ENCODE results near the gene GPHN.

Gene GPHN

GRCh38 chr14:67186789-67187584 lies 679.0 kb downstream of the GPHN start:
- DNase-seq, result no peak

- DNase-seq, result no peak
These were observed 679.9 kb downstream of the GPHN start for GRCh38 chr14:67187826-67188225.

GRCh38 chr14:67188326-67188725 lies 680.4 kb downstream of the GPHN start:
- no peak for DNase-seq

- no peak for DNase-seq
These were observed 683.9 kb downstream of the GPHN start for GRCh38 chr14:67191768-67192290.

- no peak for DNase-seq
These were observed 684.4 kb downstream of the GPHN start for GRCh38 chr14:67192366-67192765.

GRCh38 chr14:67195279-67195678 lies 687.3 kb downstream of the GPHN start:
- DNase-seq, result no peak

- no peak for DNase-seq
These were observed 691.1 kb downstream of the GPHN start for GRCh38 chr14:67199016-67199415.

GRCh38 chr14:67207810-67208209 lies 699.9 kb downstream of the GPHN start:
- DNase-seq, result no peak

- DNase-seq, result no peak
These were observed 710.2 kb downstream of the GPHN start for GRCh38 chr14:67218126-67218525.

- DNase-seq, result no peak
These were observed 713.5 kb downstream of the GPHN start for GRCh38 chr14:67221248-67221981.

GRCh38 chr14:67221982-67222328 lies 714.0 kb downstream of the GPHN start:
- no peak for DNase-seq

- DNase-seq, result no peak
These were observed 717.6 kb downstream of the GPHN start for GRCh38 chr14:67225523-67225922.

- DNase-seq, result no peak
These were observed 720.5 kb downstream of the GPHN start for GRCh38 chr14:67228325-67228984.
